ENCODE results near the gene APOL1.
"Not testable (repeated sequence)": the region's sequence is repeated elsewhere in the genome, so short reads cannot be mapped to it uniquely, and the experiment has no call there.

APOL1 gene

DNA sequence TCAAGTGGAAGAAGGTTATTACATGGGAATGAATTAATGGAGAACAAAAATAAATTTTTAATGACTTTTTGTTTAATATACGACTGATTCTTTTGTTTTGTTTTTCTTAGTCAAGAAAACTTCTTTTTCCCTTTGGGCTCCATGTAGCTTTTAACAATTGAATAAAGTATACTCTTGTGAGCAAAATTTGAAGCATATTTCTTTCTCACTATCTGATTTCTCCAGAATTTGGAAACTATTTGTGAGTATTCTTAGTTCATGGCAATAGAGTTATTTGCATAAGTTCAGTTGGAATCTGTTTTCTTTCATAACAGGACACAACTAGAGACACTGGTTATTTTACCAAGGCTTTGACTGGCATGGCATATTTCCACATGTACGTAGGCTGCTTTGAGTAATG lies 3.8 kb upstream of the APOL1 start:
- Mint-ChIP-seq H3K9me3 (peaks cover 9 to 12% of the 10 kb centered on the region in 2 donors), H3K27ac (no peak overlapping the region), H3K27me3 (no peaks in the 10 kb centered on the region), H3K4me1 (peaks cover 26% of the 10 kb centered on the region), H3K4me3 (no peak overlapping the region)
- DNase-seq: no peak
- no peak for ATAC-seq

DNA sequence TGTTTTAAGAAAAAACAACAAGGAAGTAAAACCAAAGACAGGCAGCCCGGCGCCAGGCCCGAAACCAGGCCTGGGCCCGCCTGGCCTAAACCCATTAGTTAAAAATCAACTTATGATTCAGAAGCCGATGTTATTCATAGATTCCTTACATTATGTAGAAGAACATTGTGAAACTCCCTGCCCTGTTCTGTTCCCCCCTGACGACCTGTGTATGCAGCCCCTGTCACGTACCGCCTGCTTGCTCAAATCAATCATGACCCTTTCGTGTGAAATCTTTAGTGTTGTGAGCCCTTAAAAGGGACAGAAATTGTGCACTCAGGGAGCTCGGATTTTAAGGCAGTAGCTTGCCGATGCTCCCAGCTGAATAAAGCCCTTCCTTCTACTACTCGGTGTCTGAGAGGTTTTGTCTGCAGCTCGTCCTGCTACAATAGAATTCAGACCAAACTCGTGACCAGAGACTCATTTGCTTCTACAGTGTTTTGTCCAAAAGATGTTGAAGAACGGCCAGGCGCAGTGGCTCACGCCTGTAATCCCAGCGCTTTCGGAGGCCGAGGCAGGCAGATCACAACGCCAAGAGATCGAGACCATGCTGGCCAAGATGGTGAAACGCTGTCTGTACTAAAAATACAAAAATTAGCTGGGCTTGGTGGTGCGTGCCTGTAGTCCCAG lies 2.5 kb upstream of the APOL1 start:
- not testable (repeated sequence) for H3K4me3 Mint-ChIP-seq, ATAC-seq, H3K27me3 Mint-ChIP-seq, DNase-seq, H3K27ac Mint-ChIP-seq
- H3K9me3 Mint-ChIP-seq: peaks cover 9 to 12% of the 10 kb centered on the region in 2 donors
- H3K4me1 Mint-ChIP-seq: peaks cover 38% of the 10 kb centered on the region

DNA sequence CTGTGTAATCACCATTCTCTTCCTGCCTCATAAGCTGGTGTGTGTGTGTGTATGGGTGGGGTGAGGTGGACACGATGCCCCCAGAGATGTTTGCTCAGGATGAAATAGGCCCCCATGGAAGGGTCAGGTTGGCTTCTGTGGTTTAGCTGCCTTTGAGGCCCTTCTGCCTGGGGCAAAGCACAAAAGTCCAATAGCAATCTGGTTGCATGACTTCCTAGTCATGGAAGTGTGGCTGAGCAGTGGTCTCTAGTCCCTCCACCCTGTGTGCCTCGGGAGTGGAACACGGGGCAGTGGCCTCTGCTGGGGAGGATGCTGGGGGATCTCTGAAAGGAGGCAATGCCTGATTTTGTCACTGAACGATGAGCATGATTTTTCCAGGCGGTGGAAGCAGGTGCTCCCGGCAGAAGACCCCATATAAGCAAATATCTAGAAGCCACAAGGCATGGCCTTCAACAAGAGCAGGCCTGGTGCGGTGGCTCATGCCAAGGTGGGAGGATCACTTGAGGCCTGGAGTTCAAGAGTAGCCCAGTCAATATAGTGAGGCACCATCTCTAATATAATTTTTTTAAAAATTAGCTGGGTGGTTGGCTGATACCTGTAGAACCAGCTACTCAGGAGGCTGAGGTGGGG lies 839 bp upstream of the APOL1 start:
- Mint-ChIP-seq H3K27ac (peak overlapping the region in 1 of 2 donors; percentile 30), H3K4me3 (peak overlapping the region; percentile 89 to 96), H3K4me1 (peaks cover 55% of the 10 kb centered on the region), H3K9me3 (peaks cover 9 to 12% of the 10 kb centered on the region in 2 donors)
- DNase-seq, H3K27me3 Mint-ChIP-seq, ATAC-seq: not testable (repeated sequence)

DNA sequence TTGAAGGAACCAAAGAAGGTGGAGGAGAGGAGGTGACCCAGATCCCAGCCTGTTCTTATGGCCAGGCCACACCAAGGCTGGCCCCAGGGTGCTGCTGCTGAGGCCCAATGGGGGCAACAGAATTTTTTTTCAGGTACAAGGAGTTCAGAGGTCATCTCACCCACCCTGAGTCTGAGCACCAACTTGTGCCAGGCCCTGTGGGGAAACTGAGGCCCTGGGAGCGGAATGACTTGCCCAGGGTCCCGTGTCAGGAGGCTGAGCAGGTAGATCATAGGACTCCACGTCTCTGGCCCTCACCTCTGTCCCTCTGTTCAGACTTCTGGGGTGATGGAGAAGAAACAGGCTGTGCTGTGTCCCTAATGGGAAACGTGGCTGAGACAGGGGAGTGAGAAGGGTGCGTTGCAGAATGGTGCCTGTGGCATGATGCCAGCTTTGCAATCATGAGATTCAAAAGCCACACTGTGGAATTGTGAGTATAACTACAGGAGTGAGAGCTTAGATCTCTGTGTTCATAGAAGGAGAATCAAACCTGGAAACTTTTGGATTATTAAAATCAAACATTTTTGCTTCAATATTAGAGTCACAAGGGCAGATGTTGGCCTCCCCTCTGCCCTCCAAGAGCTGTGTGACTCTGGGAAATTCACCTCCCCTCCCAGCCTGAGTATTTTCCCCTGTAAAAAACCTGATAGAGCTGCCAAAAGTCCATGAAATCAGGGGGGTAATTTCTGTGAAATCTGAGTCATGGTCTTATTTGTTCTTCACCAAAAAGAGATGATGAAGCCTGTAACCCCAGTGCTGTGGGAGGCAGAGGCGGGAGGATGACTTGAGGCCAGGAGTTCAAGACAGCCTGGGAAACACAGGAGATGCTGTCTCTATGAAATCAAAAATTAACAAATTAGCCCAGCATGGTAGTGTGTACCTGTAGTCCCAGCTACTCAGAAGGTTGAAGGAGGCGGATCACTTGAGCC lies 874 bp downstream of the APOL1 start:
- Mint-ChIP-seq H3K27me3 (no peaks in the 10 kb centered on the region), H3K27ac (peak overlapping the region; percentile 64 to 98), H3K4me3 (peak overlapping the region; percentile 89 to 96), H3K9me3 (peaks cover 0 to 2% of the 10 kb centered on the region in 2 donors), H3K4me1 (peaks cover 72% of the 10 kb centered on the region)
- DNase-seq (no peak), ATAC-seq (peak; percentile 4)

DNA sequence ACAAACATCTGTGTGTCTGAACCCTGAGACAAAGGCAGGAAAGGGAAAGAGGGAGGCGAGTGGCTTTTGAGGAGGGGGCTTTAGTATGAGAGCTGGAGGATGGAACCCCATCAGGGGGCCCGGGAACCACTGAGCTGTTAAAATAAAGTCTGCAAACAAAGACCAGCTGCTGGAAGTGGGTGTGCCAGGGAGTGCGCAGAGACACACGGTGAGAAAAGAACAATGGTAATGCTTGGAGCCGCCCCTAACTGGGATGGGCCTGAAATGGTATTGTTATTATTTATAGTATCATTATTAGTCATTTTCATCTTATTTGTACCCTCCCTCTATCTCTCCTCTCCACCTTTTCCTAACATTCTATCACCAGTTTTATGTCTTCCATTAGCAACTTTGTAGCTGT lies 2.6 kb downstream of the APOL1 start:
- not testable (repeated sequence) for H3K9me3 Mint-ChIP-seq, H3K27ac Mint-ChIP-seq, ATAC-seq, DNase-seq, H3K27me3 Mint-ChIP-seq
- Mint-ChIP-seq H3K4me3 (peak overlapping the region; percentile 25 to 96), H3K4me1 (peaks cover 80% of the 10 kb centered on the region)

DNA sequence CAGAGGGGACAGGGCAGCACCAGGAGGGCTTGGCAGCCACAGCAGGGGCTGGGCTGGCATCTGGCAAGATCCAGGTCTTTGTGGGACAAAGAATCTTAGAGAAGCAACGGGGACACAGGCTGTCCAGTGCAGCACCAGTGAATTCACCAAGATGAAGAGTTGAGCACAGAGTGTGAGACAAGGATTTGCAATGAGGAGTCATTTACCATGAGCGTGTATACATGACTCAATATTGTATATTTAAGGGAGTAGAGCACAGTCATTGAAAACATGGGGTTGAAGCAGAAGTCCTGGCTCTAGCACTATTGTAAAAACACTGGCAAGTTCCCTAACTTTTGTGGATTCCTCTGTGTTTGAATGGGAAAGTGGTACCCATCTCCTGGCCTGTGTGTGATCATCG lies 3.5 kb downstream of the APOL1 start:
- no peaks in the 10 kb centered on the region for H3K27me3 Mint-ChIP-seq
- no peak overlapping the region for H3K4me3 Mint-ChIP-seq
- DNase-seq (no peak), ATAC-seq (no peak)
- H3K9me3 Mint-ChIP-seq: no peaks in the 10 kb centered on the region
- H3K4me1 Mint-ChIP-seq: peaks cover 80% of the 10 kb centered on the region
- peak overlapping the region; percentile 8 to 77 for H3K27ac Mint-ChIP-seq

DNA sequence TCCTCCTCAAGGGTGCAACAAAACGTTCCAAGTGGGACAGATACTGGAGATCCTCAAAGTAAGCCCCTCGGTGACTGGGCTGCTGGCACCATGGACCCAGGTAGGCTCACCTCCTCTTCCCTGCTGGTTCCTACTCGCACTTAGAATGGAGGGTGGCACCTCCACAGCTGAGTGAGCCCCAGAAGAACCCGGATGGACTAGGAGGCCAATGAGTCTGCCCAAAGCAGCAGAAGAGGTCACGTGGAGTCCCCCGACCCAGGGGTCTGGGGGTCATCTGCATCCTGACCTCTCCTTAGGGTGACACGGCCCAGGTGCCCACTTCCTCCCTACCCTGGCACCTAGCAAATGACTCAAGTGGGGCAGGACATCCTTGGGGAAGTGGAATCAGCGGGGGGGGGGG lies 4.4 kb downstream of the APOL1 start:
- DNase-seq (no peak), ATAC-seq (no peak)
- Mint-ChIP-seq H3K4me1 (peaks cover 73% of the 10 kb centered on the region), H3K4me3 (no peak overlapping the region), H3K27me3 (no peaks in the 10 kb centered on the region), H3K9me3 (no peaks in the 10 kb centered on the region), H3K27ac (no peak overlapping the region)

DNA sequence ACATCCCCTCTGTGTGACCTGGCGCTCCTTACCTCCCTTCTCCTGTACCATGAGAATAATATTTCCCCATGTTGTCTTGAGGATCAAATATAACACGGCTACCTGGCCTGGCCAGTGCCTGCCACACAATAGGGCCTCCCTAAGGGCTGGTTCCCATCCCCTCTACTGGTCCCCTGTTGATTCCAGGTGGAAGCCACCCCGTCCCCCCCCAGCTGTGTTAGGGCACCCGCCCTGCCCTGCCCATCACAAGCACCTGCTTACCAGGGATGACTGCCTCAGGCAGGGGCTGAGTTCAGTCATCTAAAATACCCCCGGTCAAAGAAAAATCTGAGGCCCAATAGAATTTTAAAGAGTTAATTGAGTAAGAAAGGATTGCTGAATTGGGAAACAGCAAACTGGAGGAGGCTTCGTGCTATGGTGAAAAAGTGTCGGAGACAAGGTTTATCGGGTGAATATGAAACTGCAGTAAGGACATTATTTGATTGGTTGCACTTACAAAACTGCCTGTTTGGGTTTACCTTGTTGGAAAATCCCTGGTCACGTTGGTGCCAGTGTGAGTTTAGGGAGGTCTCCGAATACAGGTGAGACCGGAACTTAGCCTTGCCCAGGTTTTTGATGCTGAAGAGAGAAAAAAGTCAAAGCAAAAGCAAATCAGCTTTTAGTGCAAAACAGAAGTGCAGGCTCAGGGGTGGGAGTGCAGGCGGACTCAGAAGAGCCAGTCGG lies 5.2 kb downstream of the APOL1 start:
- H3K4me1 Mint-ChIP-seq: peaks cover 65% of the 10 kb centered on the region
- H3K4me3 Mint-ChIP-seq: peak overlapping the region; percentile 45 to 66
- no peak for ATAC-seq
- DNase-seq: no peak
- H3K27ac Mint-ChIP-seq: peak overlapping the region; percentile 91 to 95
- no peaks in the 10 kb centered on the region for H3K27me3 Mint-ChIP-seq
- no peaks in the 10 kb centered on the region for H3K9me3 Mint-ChIP-seq

DNA sequence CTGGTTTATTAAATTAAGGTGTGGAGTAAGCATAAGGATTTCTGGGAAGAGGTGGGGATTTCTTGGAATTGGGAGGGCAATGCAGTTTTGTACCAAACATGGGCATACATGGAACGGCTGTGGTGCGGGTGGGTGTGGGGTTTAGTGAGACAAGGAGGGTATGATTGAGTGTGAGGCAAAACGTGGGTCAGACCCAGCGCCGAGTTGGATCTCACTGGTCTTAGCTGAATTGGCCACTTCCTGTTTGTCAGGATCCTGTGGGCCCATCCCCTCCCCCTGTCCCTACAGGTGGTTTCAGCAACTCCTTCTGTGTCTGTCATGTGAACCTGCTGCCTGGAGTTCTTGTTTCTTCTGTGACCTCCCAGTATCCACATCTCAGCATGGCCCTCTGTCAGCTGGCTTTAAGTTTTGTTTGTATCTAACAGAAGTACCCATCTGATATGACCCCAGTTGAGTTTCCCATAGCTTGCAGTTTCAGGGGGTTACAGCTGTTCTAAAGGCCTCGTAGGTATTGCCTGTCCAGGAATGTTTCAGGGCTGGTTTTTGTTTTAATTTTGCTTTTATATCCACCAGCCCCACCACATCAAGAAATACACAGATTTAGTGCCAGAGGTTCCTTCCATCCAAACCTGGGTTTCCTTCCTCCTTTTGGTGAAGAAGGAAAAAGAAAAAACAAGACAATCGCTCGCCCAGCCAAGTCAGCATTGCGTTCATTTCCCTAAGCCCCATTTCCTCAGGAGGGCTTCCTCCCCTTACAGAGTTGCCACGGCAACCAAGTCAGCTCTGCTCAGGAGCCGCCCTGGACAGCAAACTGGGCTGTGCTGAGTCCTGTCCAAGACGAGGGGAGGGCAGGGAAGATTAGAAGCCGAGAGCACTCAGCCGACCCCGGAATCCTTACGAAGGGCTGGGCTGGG lies 6.0 kb downstream of the APOL1 start:
- no peaks in the 10 kb centered on the region for H3K27me3 Mint-ChIP-seq
- peak overlapping the region; percentile 91 to 95 for H3K27ac Mint-ChIP-seq
- H3K9me3 Mint-ChIP-seq: no peaks in the 10 kb centered on the region
- H3K4me3 Mint-ChIP-seq: peak overlapping the region; percentile 45 to 66
- ATAC-seq (peak; percentile 95), DNase-seq (peak; percentile 31 to 73)
- peaks cover 57% of the 10 kb centered on the region for H3K4me1 Mint-ChIP-seq

DNA sequence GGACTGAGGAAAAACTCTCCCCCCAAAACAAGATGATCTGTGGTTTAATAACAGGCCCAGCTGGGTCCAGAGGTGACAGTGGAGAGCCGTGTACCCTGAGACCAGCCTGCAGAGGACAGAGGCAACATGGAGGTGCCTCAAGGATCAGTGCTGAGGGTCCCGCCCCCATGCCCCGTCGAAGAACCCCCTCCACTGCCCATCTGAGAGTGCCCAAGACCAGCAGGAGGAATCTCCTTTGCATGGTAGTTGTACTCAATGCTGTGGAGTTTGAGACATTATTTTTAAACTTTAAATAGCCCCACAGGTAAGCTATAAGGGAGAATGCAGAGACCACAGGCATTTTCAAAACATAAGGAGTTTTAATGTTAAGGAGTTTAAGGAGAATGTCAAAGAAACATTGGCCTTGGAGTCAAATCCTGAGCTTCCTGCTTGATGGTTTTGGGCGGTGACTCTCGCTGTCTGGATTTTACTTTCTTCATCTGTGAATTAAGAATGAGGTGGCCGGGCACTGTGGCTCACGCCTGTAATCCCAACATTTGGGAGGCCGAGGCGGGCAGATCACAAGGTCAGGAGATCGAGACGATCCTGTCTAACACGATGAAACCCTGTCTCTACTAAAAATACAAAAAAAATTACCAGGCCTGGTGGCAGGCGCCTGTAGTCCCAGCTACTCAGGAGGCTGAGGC lies 6.8 kb downstream of the APOL1 start:
- Mint-ChIP-seq H3K9me3 (no peaks in the 10 kb centered on the region), H3K4me3 (peak overlapping the region in 1 of 2 donors; percentile 35), H3K27me3 (no peaks in the 10 kb centered on the region), H3K4me1 (peaks cover 49% of the 10 kb centered on the region), H3K27ac (peak overlapping the region; percentile 79 to 91)
- ATAC-seq (no peak), DNase-seq (no peak)

DNA sequence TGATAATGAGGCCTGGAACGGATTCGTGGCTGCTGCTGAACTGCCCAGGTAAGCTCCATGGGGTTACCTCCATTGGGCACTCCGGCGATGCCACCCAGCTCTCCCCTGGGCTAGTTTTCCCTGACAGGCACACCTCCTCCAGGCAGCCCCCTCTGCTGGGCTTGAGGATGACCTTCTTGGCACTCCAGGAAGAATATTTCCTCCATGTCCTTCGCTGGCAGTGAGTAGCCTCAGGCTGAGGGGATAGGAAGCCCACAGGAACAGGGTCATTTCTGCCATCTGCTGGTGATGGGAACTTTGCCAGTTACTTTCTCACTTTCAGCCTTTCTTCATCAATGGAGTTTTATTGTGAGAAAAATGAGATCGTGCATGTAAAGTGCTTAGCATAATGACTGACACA lies 8.7 kb downstream of the APOL1 start:
- not testable (repeated sequence) for DNase-seq, H3K9me3 Mint-ChIP-seq, H3K27ac Mint-ChIP-seq, H3K4me3 Mint-ChIP-seq, ATAC-seq, H3K27me3 Mint-ChIP-seq
- peaks cover 29% of the 10 kb centered on the region for H3K4me1 Mint-ChIP-seq

DNA sequence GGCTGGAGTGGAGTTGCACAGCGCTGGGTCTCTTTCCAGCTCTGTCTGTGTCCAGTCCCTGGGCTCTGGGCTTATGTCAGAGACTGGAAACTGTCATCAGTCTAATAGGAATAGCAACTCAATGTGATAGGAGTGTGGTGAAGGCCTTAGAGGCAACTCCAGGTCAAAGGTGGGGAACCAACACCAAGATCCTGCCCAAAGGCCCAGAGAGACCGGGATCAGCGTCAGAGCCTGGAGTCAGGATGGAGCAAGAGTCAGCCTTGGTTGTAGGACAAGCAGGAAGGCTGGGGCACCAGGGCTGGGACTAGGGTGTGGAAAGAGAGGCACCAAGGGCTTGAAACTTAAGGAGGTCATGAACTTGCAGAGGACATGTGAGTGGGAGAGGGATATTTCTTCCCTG lies 9.4 kb downstream of the APOL1 start:
- not testable (repeated sequence) for H3K9me3 Mint-ChIP-seq, ATAC-seq, DNase-seq, H3K27me3 Mint-ChIP-seq, H3K4me3 Mint-ChIP-seq, H3K27ac Mint-ChIP-seq
- H3K4me1 Mint-ChIP-seq: peaks cover 23% of the 10 kb centered on the region

DNA sequence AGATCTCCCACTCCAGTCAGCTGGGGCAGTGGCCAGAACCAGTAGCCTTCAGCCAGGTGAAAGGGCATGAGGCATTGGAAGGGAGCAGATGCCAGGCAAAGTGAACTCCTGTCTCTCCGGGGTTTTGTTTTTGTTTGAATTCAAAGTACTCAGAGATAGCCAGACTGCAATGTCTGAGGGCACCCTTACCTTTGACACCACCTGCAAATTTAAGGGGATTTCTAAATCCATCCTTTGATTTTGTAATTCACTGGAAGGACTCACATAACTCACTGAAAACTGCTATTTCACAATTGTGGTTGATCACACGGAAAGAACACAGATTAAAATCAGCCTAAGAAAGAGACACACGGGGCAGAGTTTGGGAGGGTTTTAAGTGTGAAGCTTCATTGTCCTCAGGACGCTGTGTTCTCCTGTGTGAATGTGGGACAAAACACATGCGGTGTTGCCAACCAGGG lies 10.3 kb downstream of the APOL1 start:
- not testable (repeated sequence) for H3K9me3 Mint-ChIP-seq, H3K4me3 Mint-ChIP-seq, H3K27me3 Mint-ChIP-seq, ATAC-seq, DNase-seq
- peak overlapping the region in 1 of 2 donors; percentile 32 for H3K27ac Mint-ChIP-seq
- peaks cover 14% of the 10 kb centered on the region for H3K4me1 Mint-ChIP-seq
